NCI-H1105 treated with DMSO at 0.1 percent for 48 hours (cell line): ENCODE results near the gene DIS3L2.
"Not testable (repeated sequence)": the region's sequence is repeated elsewhere in the genome, so short reads cannot be mapped to it uniquely, and the experiment has no call there.

Source experiments
- DNase-seq: peaks from one replicate; lab custom pipeline; 2025; lab: John Stamatoyannopoulos, UW

DIS3L2 gene

GRCh38 chr2:232116852-232117251, 155.3 kb downstream of the DIS3L2 start:
- DNase-seq: no peak

- no peak for DNase-seq
Measured at GRCh38 chr2:232117413-232117812, 155.9 kb downstream of the DIS3L2 start.

GRCh38 chr2:232120911-232121310, 159.4 kb downstream of the DIS3L2 start:
- DNase-seq: no peak

- no peak for DNase-seq
Measured at GRCh38 chr2:232124309-232124708, 162.8 kb downstream of the DIS3L2 start.

- no peak for DNase-seq
Measured at GRCh38 chr2:232126301-232127099, 165.0 kb downstream of the DIS3L2 start.

- DNase-seq: no peak
Measured at GRCh38 chr2:232129483-232129882, 168.0 kb downstream of the DIS3L2 start.

GRCh38 chr2:232132181-232132580, 170.7 kb downstream of the DIS3L2 start:
- DNase-seq: no peak

- DNase-seq: no peak
Measured at GRCh38 chr2:232133078-232133477, 171.6 kb downstream of the DIS3L2 start.

GRCh38 chr2:232134939-232135338, 173.4 kb downstream of the DIS3L2 start:
- no peak for DNase-seq

- DNase-seq: no peak
Measured at GRCh38 chr2:232137356-232138147, 176.0 kb downstream of the DIS3L2 start.

GRCh38 chr2:232138441-232138840, 176.9 kb downstream of the DIS3L2 start:
- no peak for DNase-seq

GRCh38 chr2:232139171-232139594, 177.7 kb downstream of the DIS3L2 start:
- no peak for DNase-seq

GRCh38 chr2:232139786-232140562, 178.5 kb downstream of the DIS3L2 start:
- DNase-seq: no peak

GRCh38 chr2:232141591-232141990, 180.1 kb downstream of the DIS3L2 start:
- no peak for DNase-seq

- DNase-seq: peak; percentile 18
Measured at GRCh38 chr2:232142049-232142448, 180.5 kb downstream of the DIS3L2 start.

- no peak for DNase-seq
Measured at GRCh38 chr2:232142502-232142901, 181.0 kb downstream of the DIS3L2 start.

GRCh38 chr2:232146294-232146693, 184.8 kb downstream of the DIS3L2 start:
- DNase-seq: no peak

- no peak for DNase-seq
Measured at GRCh38 chr2:232147440-232148077, 186.0 kb downstream of the DIS3L2 start.

GRCh38 chr2:232162187-232162586, 200.7 kb downstream of the DIS3L2 start:
- no peak for DNase-seq

GRCh38 chr2:232170396-232170795, 208.9 kb downstream of the DIS3L2 start:
- DNase-seq: no peak

GRCh38 chr2:232174662-232175061, 213.1 kb downstream of the DIS3L2 start:
- DNase-seq: no peak

GRCh38 chr2:232176587-232176986, 215.1 kb downstream of the DIS3L2 start:
- not testable (repeated sequence) for DNase-seq
